Fibroblast of mammary gland (primary cell): ENCODE measurements around the gene PREX1.
A peak's percentile ranks its signal among the peaks of the same experiment; 100 is the strongest.

Source experiments
- DNase-seq: peaks from one replicate; pipeline ENCODE4 v3.0.0-alpha.2; 2010; ENCODE audit warnings: low read depth
- H3K4me3 ChIP-seq: 2 replicates; pipeline ENCODE4 v1.5.1; 2011; ENCODE audit warnings: low read depth, mild to moderate bottlenecking, low read length, moderate library complexity; ENCODE audit not compliant: control insufficient read depth
- CTCF ChIP-seq: conservative IDR thresholded peaks from 2 replicates; pipeline ENCODE4 v1.5.1; 2011; ENCODE audit warnings: low read depth, low read length, inconsistent platforms; ENCODE audit not compliant: control insufficient read depth, insufficient read depth

Gene PREX1

GRCh38 chr20:48642105-48642880 is 185.5 kb downstream of the PREX1 start:
- DNase-seq, result no peak
- no peak for TF ChIP-seq CTCF
- no peak overlapping the region for H3K4me3 ChIP-seq

GRCh38 chr20:48640871-48641270 is 186.9 kb downstream of the PREX1 start:
- no peak for TF ChIP-seq CTCF
- no peak for DNase-seq
- H3K4me3 ChIP-seq, result no peak overlapping the region

GRCh38 chr20:48639899-48640298 is 187.9 kb downstream of the PREX1 start:
- H3K4me3 ChIP-seq, result no peak overlapping the region
- no peak for DNase-seq
- no peak for TF ChIP-seq CTCF

- TF ChIP-seq CTCF, result no peak
- H3K4me3 ChIP-seq, result no peak overlapping the region
- peak; percentile 74 for DNase-seq
These were observed 189.3 kb downstream of the PREX1 start for GRCh38 chr20:48638546-48638945.

GRCh38 chr20:48637461-48637860 is 190.3 kb downstream of the PREX1 start:
- TF ChIP-seq CTCF, result no peak
- no peak for DNase-seq
- no peak overlapping the region for H3K4me3 ChIP-seq

- DNase-seq, result no peak
- H3K4me3 ChIP-seq, result no peak overlapping the region
- TF ChIP-seq CTCF, result no peak
These were observed 191.5 kb downstream of the PREX1 start for GRCh38 chr20:48636301-48636700.
